ENCODE data around the gene ATP1B1.

DNA sequence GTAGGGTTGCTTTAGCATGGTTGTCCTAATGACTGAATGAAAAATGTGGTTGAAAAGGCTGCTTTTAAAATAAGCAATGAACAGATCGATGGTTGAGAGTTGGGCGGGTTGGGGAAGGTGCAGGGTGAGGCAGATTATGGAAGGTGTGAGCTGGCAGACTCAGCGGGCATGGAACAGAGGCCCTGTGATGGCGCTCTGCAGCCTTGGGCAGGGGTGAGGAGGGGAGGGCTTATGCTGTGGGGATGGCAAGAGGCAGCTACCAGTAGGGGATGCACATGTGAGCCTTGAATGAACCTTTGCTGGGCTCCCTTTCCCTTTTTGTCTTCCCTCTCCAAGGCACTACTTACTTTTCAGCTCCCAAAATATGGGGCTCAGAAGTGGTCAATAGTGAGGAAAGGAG is 30.9 kb downstream of the ATP1B1 start:
- TF ChIP-seq PHF8 (IDR thresholded peaks at IDR 0.05; ENCODE audit: borderline replicate concordance, low read length): no peak
- TF ChIP-seq RNF2 (IDR thresholded peaks at IDR 0.05): no peak
- TF ChIP-seq BRD4 (IDR thresholded peaks at IDR 0.05): no peak
- TF ChIP-seq HMG20A (CRISPR knock-in tag; conservative IDR thresholded peaks at IDR 0.05): no peak
- TF ChIP-seq POLR2A (conservative IDR thresholded peaks at IDR 0.05): no peak
- no peak for TF ChIP-seq TEAD4 (IDR thresholded peaks at IDR 0.05; ENCODE audit: low read length)
- no peak for TF ChIP-seq TEAD4 (CRISPR knock-in tag; IDR thresholded peaks at IDR 0.05; ENCODE audit: borderline replicate concordance)
